GM06990 (cell line): ENCODE results near the gene TBCCD1.
"Not testable (repeated sequence)": the region's sequence is repeated elsewhere in the genome, so short reads cannot be mapped to it uniquely, and the experiment has no call there.

Experiments used
- DNase-seq: peaks from one replicate; pipeline ENCODE4 v3.0.0-alpha.2; 2011; ENCODE audit not compliant: insufficient read length; ENCODE audit errors: extremely low read depth
- H3K27me3 ChIP-seq: replicated peaks from 2 replicates; pipeline ENCODE4 v1.6.0; 2011; ENCODE audit warnings: low read length; ENCODE audit not compliant: control insufficient read depth, insufficient read depth
- H3K36me3 ChIP-seq: 2 replicates; pipeline ENCODE4 v1.5.1; 2011; ENCODE audit warnings: low read length; ENCODE audit not compliant: control insufficient read depth, insufficient read depth
- H3K4me3 ChIP-seq: replicated peaks from 2 replicates; pipeline ENCODE4 v1.5.1; 2011; ENCODE audit warnings: low read depth, mild to moderate bottlenecking, control low read depth, low read length
- CTCF ChIP-seq: IDR thresholded peaks from 2 replicates; pipeline ENCODE4 v1.5.1; 2011; ENCODE audit warnings: low read length, control low read depth, mild to moderate bottlenecking, inconsistent platforms; ENCODE audit not compliant: insufficient read depth, poor library complexity, severe bottlenecking

The TBCCD1 gene

GRCh38 chr3:186590580-186591295 lies 23.6 kb upstream of the TBCCD1 start:
- no peak for DNase-seq
- no peak for TF ChIP-seq CTCF
- H3K27me3 ChIP-seq: no peaks in the 10 kb centered on the region
- H3K36me3 ChIP-seq: peaks cover 3% of the 10 kb centered on the region
- H3K4me3 ChIP-seq: no peak overlapping the region

GRCh38 chr3:186589856-186590579 lies 22.9 kb upstream of the TBCCD1 start:
- Histone ChIP-seq H3K36me3 (peaks cover 5% of the 10 kb centered on the region), H3K4me3 (no peak overlapping the region), H3K27me3 (no peaks in the 10 kb centered on the region)
- no peak for DNase-seq
- TF ChIP-seq CTCF: no peak

GRCh38 chr3:186589121-186589520 lies 22.0 kb upstream of the TBCCD1 start:
- no peak for DNase-seq
- no peaks in the 10 kb centered on the region for H3K27me3 ChIP-seq
- peak; percentile 18 for TF ChIP-seq CTCF
- no peak overlapping the region for H3K4me3 ChIP-seq
- H3K36me3 ChIP-seq: peaks cover 6% of the 10 kb centered on the region

- Histone ChIP-seq H3K4me3 (no peak overlapping the region), H3K36me3 (peaks cover 8% of the 10 kb centered on the region), H3K27me3 (no peaks in the 10 kb centered on the region)
- no peak for TF ChIP-seq CTCF
- no peak for DNase-seq
Measured at GRCh38 chr3:186588632-186589031, 21.5 kb upstream of the TBCCD1 start.

GRCh38 chr3:186587183-186587582 lies 20.0 kb upstream of the TBCCD1 start:
- Histone ChIP-seq H3K4me3 (no peak overlapping the region), H3K36me3 (peaks cover 8% of the 10 kb centered on the region), H3K27me3 (no peaks in the 10 kb centered on the region)
- no peak for DNase-seq
- TF ChIP-seq CTCF: no peak

- not testable (repeated sequence) for H3K27me3 ChIP-seq, H3K36me3 ChIP-seq, H3K4me3 ChIP-seq, DNase-seq
Measured at GRCh38 chr3:186586245-186586644, 19.1 kb upstream of the TBCCD1 start.
